MV-4-11 (cell line): Measurements from ENCODE around the gene MAD2L1BP.
A peak's percentile ranks its signal among the peaks of the same experiment; 100 is the strongest.

Experiments used
- DNase-seq: peaks from one replicate; lab custom pipeline; 2025; lab: John Stamatoyannopoulos, UW

The MAD2L1BP gene

GRCh38 chr6:43683708-43684455 lies 48.2 kb downstream of the MAD2L1BP start:
- DNase-seq, result peak; percentile 70

- no peak for DNase-seq
Measured at GRCh38 chr6:43687079-43687436, 51.4 kb downstream of the MAD2L1BP start.

GRCh38 chr6:43687437-43688347 lies 52.1 kb downstream of the MAD2L1BP start, which contains the start of gene MRPS18A:
Gene MRPS18A, minus strand, starts transcription at chr6:43687791. Its CDS starts 12 bp downstream, at chr6:43687779.
- DNase-seq, result peak; percentile 57

GRCh38 chr6:43689421-43689820 lies 53.8 kb downstream of the MAD2L1BP start:
- DNase-seq, result no peak
